ENCODE results near the gene GSE1.

Gene GSE1

DNA sequence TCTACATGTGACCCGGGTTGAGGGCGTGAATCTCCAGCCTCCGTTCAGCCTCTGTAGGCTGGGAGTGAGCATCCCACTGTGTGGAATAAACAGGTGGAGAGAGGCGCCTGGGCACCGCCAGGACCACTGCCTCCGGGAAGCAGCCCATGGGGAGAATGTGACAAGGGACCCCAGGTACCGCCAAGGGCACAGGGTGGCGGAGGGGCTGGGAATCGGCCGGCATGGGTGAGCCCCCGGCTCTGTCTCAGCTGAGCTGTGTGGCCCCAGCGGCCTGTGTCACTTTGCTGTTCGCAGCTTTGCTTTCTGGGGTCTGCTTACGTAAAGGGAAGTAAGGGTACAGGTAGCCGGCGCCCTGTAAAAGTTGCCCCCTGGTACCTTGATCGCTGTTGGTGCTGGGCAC lies 11.5 kb downstream of the GSE1 start:
- TF ChIP-seq, protein P1, sequence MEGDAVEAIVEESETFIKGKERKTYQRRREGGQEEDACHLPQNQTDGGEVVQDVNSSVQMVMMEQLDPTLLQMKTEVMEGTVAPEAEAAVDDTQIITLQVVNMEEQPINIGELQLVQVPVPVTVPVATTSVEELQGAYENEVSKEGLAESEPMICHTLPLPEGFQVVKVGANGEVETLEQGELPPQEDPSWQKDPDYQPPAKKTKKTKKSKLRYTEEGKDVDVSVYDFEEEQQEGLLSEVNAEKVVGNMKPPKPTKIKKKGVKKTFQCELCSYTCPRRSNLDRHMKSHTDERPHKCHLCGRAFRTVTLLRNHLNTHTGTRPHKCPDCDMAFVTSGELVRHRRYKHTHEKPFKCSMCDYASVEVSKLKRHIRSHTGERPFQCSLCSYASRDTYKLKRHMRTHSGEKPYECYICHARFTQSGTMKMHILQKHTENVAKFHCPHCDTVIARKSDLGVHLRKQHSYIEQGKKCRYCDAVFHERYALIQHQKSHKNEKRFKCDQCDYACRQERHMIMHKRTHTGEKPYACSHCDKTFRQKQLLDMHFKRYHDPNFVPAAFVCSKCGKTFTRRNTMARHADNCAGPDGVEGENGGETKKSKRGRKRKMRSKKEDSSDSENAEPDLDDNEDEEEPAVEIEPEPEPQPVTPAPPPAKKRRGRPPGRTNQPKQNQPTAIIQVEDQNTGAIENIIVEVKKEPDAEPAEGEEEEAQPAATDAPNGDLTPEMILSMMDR (IDR thresholded peaks at IDR 0.05; ENCODE audit: extremely low read depth, missing control alignments), result no peak
- no peak for DNase-seq (ENCODE audit: low spot score)

DNA sequence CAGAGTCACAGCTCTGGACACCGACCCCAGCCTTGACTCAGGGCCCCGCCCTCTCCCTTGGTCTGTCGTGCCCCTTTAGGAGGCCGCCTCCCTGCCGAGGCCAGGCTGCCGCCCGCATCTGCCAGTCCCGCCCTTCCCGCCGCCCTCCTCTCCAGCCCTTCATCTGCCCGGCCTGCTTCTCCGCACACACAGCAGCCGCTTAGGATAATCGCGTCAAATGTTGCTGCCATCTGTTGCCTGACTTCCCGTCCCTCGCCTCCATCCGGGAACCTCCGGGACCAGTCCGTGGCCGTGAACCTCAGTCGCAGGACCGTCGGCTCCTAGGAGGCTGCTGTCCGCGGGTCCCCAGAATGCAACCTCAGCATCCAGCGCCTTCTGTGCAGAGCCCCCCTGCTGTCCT lies 11.9 kb downstream of the GSE1 start:
- no peak for DNase-seq (ENCODE audit: low spot score)
- TF ChIP-seq, protein P1 (IDR thresholded peaks at IDR 0.05; ENCODE audit: extremely low read depth, missing control alignments), result no peak

DNA sequence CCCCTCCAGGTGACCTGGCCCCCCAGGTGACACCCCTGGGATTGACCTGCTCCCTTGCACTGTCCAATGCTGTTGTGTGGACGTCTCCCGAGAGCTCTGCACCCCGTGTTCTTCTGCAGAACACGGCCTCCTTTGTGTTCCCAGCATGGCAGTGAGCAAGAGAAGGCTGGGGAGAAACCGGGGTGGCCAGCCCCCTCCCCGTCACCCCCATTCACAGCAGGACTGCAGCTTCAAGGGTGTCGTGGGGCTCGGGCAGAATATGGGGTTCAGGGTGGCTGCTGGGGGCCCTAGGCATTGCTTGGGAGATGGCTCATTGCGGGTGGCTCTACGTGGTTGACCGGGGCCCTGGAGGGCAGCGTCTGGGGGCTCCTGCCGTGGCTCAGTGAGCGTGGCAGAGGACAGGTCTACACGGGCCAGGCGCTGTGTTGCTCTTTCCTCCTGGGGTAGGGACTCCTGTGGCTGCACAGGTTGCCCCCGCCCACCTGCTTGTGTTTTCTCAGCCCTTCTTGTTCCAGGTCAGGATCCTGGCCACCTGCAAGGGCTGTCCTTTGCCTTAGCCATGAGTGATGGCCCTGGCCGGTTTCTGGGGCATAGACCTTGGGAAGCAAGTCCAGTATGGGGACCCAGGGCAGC lies 12.5 kb downstream of the GSE1 start:
- TF ChIP-seq, protein P1 (IDR thresholded peaks at IDR 0.05; ENCODE audit: extremely low read depth, missing control alignments), result no peak
- no peak for DNase-seq (ENCODE audit: low spot score)

DNA sequence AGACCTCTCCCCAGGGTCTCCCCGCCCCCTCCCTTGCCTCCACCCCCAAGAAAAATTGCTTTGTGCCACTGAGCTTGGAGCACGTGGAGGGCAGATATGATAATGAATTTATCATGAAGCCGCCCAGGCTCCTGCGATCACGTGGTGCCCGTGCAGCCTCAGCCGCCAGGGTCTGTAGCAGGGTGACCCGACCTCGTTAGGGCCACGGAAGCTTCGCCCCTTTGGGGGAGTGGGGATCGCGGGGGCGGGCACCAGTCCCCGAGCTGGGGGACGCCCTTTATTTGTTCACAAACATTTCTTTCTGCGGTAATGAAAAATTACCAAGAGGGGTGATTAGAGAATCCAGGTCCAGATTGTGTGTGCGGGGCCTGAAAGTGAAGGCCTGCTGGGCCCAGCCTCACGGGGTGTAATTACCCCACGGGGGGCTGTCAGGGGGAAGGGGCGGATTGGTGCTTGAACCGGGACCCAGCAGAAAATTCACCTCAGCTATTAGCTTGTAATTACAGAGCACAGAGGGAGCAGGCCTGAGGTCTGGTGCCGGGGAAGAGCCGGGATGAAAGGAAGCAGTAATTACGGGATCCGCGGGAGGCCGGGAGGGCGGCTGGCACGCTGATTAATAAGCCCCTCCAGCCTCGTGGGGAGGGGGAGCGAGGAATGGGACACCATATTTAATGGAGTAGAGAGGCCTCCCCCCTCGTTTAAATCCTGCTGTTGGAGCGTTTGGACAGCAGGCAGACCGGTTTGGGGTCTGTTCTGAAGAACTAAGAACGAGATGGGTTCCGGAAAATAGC lies 13.3 kb downstream of the GSE1 start:
- TF ChIP-seq, protein P1 (IDR thresholded peaks at IDR 0.05; ENCODE audit: extremely low read depth, missing control alignments), result no peak
- no peak for DNase-seq (ENCODE audit: low spot score)

DNA sequence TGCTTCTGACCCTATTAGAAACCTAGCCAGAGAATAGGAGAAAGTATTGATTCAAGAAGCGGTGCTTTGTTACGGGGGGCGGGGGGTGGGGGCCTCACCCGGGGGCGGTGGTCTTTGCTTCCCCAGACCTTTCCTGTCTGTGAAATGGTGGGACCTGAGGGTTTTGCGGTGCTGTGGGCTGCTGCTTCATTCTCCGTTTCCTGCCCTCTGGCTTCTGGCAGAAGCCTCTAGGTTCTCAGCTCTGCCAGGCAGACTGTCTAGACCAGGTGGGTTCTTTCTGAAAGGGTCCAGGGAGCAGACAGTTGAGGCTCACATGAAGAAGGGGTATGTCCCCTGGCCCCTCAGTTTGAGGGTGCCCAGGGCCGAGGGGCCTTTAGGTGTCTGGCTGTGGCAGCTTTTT lies 14.0 kb downstream of the GSE1 start:
- no peak for DNase-seq (ENCODE audit: low spot score)
- TF ChIP-seq, protein P1 (IDR thresholded peaks at IDR 0.05; ENCODE audit: extremely low read depth, missing control alignments), result no peak

DNA sequence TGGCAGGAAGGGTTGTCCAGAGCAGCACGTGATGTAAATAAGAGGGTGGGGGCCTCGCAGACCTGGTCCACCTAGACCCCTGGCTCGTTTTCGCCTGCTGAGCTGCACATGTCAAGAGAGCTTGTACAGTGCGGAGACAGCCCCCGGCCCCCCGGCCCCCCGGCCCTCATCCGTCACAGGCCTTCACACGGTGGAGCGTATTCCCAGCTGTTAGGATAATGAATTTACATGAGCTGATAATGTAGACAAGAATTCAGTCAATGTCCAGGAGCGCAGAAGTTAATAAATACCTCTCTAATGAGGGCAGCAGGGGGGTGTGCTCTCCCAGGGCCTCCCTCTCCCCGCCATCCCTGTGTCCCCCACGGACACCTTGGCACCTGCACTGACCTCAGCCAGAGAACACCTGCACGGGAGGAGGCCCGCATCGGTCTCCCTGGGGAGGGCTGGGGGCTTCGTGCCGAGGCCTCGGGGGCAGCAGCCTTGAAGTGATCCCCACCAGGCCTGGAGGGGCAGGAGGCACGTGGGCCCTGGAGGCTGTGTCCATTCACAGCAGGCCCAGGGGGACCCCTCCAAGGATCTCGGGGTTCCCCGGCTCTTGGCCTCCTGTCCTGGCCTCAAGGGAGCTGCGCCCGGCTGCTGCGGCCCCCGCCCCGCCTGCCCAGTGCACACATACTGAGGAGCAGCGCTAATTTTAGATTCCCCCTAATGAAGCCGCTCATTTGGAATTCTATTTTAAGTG lies 14.6 kb downstream of the GSE1 start:
- TF ChIP-seq, protein P1 (IDR thresholded peaks at IDR 0.05; ENCODE audit: extremely low read depth, missing control alignments), result no peak
- no peak for DNase-seq (ENCODE audit: low spot score)

DNA sequence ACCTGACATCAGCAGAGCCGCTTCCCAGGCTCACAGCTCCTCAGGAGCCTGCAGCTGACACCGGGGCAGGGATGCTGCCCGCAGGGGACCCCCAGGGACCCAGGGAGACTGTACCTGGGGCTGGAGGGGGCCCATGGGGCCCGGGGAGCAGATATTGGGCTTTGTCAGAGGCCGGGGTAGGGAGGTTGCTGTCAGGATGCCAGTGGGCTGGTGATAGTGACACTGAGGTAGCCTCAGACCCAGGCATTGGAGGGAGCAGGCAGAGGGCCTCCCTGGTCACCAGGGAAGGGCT lies 15.1 kb downstream of the GSE1 start:
- TF ChIP-seq, protein P1 (IDR thresholded peaks at IDR 0.05; ENCODE audit: extremely low read depth, missing control alignments), result no peak

More for the DNA sequence above, 15.1 kb downstream of the GSE1 start:
- no peak for DNase-seq (ENCODE audit: low spot score)
